ENCODE measurements around the gene PSG11.
"Not testable (repeated sequence)": the region's sequence is repeated elsewhere in the genome, so short reads cannot be mapped to it uniquely, and the experiment has no call there.

- TF ChIP-seq CTCF, POLR2AphosphoS5, POLR2A (IDR thresholded peaks at IDR 0.05): not testable (repeated sequence)
Measured at GRCh38 chr19:43031645-43032044, 5.4 kb upstream of the PSG11 start.
